ENCODE measurements around the gene NR3C1. TPM values are rescaled to one million over a fixed set of nuclear protein-coding genes. Genes with fewer than 3 reads are reported as not detected.

NR3C1 gene
- total and polyA plus RNA-seq, 2 of the 13 experiments (the other 11 are each of a cell fraction or from before 2014, with no cell fraction given), result 10.0 to 24.3 TPM

GRCh38 chr5:143405063-143405848 lies 1.8 kb upstream of the NR3C1 start (continued):
- no peak for TF ChIP-seq CSRNP2 (CRISPR knock-in tag; conservative IDR thresholded peaks at IDR 0.05; ENCODE audit: low read depth)
- peak; percentile 50 for TF ChIP-seq NCOA2 (CRISPR knock-in tag; IDR thresholded peaks at IDR 0.05)
- peak; percentile 100 for TF ChIP-seq YY1 (IDR thresholded peaks at IDR 0.05; ENCODE audit: insufficient read depth, insufficient replicate concordance, low read depth, low read length)
- TF ChIP-seq PATZ1 (CRISPR knock-in tag; IDR thresholded peaks at IDR 0.05), result peak; percentile 73
- TF ChIP-seq SMC3 (IDR thresholded peaks at IDR 0.05; ENCODE audit: low read length), result no peak
- no peak for TF ChIP-seq LCORL (IDR thresholded peaks at IDR 0.05)
- TF ChIP-seq LCORL (CRISPR knock-in tag; IDR thresholded peaks at IDR 0.05), result peak; percentile 59
- 0 out of 2 replicates have a peak, but pooled peaks have one; percentile 41 for TF ChIP-seq RXRB (CRISPR knock-in tag; IDR thresholded peaks at IDR 0.05; ENCODE audit: borderline replicate concordance)
- peak; percentile 81 for TF ChIP-seq ZNF501 (CRISPR knock-in tag; IDR thresholded peaks at IDR 0.05)
- TF ChIP-seq E2F2 (CRISPR knock-in tag; IDR thresholded peaks at IDR 0.05; ENCODE audit: borderline replicate concordance), result no peak
- no peak for TF ChIP-seq ZNF260 (CRISPR knock-in tag; IDR thresholded peaks at IDR 0.05; ENCODE audit: borderline replicate concordance, low read depth)
- TF ChIP-seq DPF2 (CRISPR knock-in tag; IDR thresholded peaks at IDR 0.05; ENCODE audit: borderline replicate concordance, low read depth), result 0 out of 2 replicates have a peak, but pooled peaks have one; percentile 21
- peak; percentile 50; the same call in 1 of the 2 replicates for TF ChIP-seq TFDP1 (CRISPR knock-in tag; IDR thresholded peaks at IDR 0.05; ENCODE audit: borderline replicate concordance)
- peak; percentile 72; the same call in 1 of the 2 replicates for TF ChIP-seq MYNN (CRISPR knock-in tag; IDR thresholded peaks at IDR 0.05; ENCODE audit: low read depth)
- no peak for TF ChIP-seq FOXA1 (IDR thresholded peaks at IDR 0.05)
- peak; percentile 37; the same call in 1 of the 2 replicates for TF ChIP-seq FOXA1 (CRISPR knock-in tag; IDR thresholded peaks at IDR 0.05)
- TF ChIP-seq ATF2 (CRISPR knock-in tag; IDR thresholded peaks at IDR 0.05), result peak; percentile 40; the same call in 1 of the 2 replicates
- TF ChIP-seq ATAD3A (CRISPR knock-in tag; IDR thresholded peaks at IDR 0.05), result no peak; the same call in 1 of the 2 replicates

Data from HepG2 (cell line).